Central memory CD4-positive, alpha-beta T cell (primary cell): ENCODE measurements around the gene TENM3.
"Not testable (repeated sequence)": the region's sequence is repeated elsewhere in the genome, so short reads cannot be mapped to it uniquely, and the experiment has no call there.

ENCODE experiments used
- DNase-seq: peaks from one replicate; pipeline ENCODE4 v3.0.0; 2022

TENM3 gene

DNA sequence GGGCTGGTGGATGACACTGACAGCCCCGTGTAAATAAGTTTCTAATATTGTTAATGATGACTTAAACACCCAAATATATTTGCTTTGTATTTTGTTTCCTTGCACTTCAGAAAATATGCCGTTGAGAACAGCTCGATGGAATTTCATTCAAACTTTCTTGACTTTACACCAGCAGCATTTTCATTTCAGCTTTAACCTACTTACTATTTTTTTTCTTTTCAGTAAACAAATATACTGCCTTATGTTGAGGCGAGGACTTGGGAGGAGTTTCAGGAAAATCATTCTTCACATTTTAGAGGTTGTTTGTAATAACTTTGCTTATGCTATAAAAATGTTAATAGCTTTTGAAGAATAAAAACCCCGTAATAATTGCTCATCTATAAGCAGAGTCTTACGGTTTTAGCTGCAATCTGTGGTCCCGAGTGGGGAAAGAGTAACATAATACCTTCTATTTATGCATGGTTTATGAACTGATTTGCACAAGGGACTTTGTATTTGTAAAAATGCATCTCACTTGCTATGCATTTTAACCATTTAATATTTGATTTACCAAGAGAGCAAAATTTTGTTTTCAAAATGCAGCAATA, 14.1 kb upstream of the TENM3 start:
- DNase-seq, result no peak

GRCh38 chr4:182230256-182230655, 12.9 kb upstream of the TENM3 start:
- DNase-seq, result no peak

DNA sequence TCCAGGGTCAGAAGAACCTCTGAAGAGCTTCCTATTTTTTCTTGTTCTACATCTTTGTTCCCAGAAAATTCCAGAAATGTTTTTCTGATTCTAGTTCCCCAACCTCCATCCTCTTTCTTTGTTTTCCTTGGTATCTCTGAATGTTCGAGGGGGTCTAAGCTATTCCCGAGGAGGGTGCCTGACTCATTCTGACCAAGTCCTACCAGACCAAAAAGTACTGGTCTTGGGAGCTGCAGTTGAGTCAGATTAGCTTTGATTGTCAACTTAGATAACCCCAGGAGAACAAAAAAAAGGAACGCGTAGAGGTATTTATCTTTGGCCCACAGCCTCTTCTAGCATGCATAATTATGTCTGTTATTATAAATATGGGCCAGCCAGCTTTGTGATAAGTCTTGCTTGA, 12.1 kb upstream of the TENM3 start:
- no peak for DNase-seq

GRCh38 chr4:182231496-182231895, 11.7 kb upstream of the TENM3 start:
- DNase-seq, result no peak

- DNase-seq, result no peak
These were observed 9.7 kb upstream of the TENM3 start for GRCh38 chr4:182233310-182234090.

DNA sequence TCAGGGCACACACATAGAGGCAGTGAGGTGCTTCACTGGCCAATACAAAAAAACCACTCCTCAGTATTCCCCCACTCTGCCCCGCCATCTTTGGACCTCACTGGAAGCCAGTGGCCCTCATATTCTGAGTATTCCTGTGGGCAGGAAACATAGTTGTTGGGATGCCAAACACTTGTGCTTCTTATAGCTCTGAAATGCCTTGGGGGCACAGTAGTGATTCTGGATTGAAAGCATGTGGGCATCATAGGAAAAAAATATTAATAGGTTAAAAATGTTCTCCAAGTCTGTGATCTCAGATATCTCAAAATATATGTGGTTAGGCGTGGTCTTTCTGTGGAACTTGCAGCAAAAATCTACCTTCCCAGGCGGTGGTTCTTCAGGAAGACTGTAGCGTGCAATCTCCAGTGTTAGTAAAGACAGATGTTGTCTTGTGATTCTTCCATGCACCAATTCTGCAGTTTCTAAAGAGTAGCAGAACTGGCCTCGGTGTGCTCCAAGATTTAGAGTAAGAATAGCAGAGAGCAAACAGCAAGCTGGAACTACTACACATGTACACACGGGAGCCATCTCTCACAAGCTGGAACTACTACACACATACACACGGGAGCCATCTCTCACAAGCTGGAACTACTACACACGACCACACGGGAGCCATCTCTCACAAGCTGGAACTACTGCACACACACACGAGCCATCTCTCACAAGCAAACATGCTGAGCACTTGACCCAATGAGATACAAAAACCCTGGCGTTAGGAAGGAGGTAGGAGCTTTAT, 8.0 kb upstream of the TENM3 start:
- DNase-seq, result no peak

DNA sequence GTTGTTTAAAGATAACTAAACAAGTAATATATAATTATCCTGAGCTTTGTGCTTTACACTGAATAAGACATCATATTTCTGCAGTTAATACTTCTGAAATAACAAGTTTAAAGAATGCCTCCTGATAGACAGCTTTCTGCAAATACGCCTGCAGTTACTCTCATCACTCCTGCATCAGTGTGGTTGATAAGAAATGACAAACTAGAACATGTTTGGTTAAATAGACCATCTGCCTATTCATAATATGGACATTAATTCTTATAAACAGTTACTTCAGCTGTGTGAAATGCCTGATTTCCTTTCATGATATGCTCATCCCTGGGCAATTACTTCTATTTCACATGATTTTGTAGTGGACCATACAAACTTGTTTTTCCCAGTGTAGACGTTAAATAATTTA, 7.0 kb upstream of the TENM3 start:
- DNase-seq, result no peak

GRCh38 chr4:182237010-182237409, 6.2 kb upstream of the TENM3 start:
- not testable (repeated sequence) for DNase-seq

DNA sequence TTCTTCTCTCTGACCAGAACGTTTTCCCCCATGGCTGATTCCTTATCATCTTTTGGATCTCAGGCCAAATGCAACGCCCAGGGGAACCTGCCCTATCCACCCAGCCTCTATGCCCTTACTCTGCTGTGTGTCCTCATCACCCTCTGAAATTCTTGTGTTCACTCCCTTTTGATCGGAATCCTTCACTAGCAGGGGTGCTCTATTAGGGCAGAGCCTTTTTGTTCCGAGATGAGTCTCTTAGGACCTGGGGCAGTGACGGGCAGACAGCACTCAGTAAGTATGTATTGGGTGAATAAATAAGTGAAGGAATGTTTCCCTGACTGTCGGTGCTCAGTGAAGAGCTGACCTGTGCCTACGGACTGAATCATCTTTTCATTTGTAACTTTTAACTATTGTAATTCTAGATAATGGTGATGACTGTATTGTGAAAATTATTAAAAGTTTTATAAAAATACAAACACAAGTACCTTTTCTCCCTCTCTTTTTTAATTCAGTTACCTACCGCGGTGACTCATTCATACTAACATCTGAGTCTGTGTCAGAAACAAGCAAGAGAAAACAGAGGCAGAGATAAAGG, 4.8 kb upstream of the TENM3 start:
- no peak for DNase-seq

DNA sequence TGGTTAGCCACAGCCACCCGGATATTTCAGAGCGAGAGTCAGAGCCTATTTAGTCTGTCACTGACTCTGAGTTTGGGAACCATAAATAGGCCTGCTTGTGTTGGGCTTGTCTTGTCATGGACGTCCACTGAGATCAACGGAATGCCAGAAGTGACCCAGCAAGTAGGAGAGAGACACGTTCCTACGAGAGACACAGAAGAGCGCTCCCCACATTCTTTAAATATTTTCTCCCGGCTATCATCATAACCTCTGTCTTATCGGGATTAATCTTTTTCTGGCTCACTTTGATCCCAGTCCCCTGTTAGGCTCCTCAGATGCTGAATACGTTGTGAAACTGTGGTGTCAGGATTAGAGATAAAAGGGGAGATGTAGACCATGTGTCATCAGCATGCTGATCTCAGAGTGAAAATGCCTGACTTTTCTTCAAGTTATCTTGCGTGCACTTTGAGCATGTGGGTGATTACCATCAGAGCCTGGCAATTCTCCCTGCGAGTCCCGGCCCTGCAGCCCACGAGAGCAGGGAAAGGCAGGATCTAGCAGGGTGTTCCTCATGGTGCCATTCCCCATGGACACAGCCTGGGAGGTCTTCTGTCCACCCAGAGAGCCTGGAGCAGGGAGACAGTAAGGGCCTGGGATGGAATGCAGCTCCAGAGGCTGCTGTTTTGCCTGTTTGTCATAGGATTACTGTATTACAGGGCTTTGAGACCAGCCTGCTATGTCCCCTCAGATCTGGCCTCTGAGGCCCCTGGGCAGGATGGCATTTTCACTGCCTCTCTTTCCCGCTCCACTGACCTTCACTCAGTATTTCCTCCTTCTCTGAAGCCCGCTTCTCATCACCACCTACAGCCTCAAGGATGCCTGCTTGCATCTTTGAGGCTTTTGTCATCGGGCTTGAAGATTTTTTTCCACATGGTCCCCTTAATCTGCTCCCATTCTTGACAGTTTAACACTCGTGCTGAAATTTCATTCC, 2.8 kb upstream of the TENM3 start:
- DNase-seq, result no peak

DNA sequence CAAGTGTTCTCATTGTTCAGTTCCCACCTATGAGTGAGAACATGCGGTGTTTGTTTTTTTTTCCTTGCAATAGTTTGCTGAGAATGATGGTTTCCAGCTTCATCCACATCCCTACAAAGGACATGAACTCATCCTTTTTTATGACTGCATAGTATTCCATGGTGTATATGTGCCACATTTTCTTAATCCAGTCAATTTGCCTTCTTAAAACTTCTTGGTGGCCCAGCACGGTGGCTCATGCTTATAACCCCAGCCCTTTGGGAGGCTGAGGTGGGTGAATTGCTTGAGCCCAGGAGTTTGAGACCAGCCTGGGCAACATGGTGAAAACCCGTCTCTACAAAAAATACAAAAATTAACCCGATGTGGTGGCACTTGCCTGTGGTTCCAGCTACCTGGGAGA, 942 bp upstream of the TENM3 start:
- not testable (repeated sequence) for DNase-seq

DNA sequence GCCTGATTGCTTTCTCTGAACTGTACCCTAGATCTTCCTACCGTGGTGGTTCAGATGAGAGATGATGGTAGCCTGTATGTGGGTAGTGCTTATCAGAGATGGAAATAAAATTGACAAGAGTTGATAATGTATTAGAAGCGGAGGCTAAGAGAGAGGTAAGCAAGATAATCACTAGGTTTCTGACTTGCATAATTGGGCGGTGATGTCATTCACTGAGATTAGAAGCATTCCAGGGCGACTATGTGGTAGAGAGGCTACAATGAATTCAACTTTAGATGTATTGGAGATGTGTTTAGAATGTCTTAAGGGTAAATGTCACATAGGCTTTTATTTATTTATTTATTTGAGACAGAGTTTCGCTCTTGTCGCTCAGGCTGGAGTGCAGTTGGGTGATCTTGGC, 415 bp upstream of the TENM3 start:
- no peak for DNase-seq

GRCh38 chr4:182245041-182245440, 1.8 kb downstream of the TENM3 start:
- DNase-seq, result no peak

DNA sequence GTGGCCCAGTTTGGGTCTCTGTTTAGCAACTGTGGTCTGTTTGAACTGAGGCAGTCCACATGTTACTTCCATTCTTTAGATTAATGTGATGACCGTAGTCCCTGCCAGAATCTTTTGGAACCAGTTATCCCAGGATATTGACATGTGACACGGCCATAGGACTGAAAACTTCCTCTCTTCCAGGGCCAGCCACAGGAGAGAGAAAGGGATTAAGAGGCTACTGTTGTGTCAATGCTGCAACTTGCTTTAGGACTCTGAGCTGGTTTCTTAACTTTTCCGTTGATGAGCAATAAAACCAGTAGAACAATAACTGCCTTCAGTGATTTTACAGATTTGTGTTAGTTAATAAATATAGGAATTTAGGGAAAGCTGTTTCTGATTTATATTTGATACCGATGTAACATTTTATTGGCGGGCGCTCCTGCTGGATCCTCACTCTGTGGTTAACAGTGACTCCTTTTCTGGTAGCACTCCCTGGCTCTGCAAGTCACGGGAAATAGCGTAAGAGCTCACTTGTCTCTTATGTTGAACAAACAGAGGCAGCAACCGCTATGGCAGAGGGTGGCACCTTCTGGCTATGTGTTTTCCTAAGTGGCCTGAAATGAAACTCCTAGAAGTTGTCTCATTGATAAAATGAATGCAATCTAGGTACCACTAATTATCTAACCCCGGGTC, 2.5 kb downstream of the TENM3 start:
- no peak for DNase-seq

DNA sequence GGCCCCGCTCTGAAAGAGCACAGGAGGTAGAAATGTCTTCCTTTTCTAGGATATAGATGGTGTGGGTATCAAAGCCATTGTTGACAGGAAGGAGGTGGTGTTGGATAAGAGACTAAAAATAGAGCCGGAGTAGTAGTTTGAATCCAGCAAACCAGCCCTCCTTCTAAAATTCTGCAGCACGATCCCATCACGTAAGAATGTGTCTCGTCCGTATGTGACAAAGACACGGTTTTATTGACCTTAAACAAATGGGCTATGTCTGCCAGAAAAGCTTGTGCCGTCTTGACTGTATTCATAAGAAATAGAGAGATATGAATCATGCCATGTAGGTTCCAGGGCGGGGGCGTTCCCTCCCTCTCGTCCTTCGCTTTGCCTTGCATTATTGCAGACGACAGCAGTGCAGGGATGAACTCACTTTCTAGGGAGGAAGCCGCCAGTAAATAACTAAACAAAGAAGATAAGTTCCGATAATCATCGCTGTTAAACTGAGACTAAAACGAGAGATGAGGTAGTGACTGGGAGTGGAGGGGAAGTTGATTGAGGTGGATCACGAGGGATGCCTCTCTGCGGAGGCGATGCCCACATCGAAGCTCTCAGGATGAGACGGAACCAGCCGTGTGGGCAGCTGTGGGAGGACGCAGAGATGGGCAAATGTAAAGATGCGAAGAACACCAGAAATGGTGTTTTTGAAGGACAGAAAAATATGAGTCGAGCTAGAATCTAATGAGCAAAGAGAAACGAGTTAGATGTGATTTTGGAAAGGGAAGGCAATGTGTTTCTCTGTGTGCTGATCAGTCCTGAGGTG, 3.4 kb downstream of the TENM3 start:
- DNase-seq, result no peak

DNA sequence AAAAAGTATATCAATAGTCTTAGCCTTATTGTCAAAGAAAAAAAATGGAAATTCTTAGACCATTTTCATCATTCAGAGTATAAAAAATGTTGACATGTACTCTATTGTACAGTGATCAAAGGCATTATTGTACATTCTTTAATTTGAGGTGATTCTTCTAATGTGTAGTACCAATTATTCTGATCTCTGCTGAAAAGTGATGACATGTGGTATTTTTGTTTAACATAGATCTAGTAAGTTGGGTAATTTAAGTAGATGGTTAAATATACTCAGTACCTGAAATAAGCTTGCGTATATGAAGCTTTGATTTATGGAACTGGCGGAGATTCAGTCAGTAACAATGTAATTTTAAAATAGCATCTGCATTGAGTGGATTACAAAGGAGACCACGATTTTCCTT, 5.1 kb downstream of the TENM3 start:
- DNase-seq, result no peak

GRCh38 chr4:182250446-182250845, 7.2 kb downstream of the TENM3 start:
- no peak for DNase-seq

GRCh38 chr4:182251116-182251515, 7.9 kb downstream of the TENM3 start:
- no peak for DNase-seq

DNA sequence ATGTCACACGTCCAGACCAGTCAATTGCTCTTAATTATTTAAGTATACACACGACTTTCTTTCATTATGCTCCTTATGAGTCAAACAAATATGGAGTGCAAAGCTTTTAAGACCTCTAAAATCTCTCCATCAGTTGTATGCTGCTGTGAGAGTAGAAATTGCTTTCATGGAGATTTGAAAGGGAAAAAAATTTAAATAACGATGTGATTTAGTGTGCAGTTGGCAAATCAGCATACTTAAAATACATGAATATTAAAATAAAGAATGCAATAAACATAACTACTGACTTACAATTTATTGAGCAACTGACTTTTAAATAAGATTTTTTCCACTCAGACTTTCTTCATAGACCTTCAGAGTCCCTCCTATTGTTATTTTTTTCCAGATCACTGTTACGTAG, 9.0 kb downstream of the TENM3 start:
- DNase-seq, result no peak

- no peak for DNase-seq
These were observed 11.0 kb downstream of the TENM3 start for GRCh38 chr4:182254026-182254780.
